ENCODE data around the gene HSPBP1. TPM values are rescaled to one million over a fixed set of nuclear protein-coding genes. Genes with fewer than 3 reads are reported as not detected.

HSPBP1 gene
- total RNA-seq, 1 experiment from 2014 or later = 63.0 TPM

DNA sequence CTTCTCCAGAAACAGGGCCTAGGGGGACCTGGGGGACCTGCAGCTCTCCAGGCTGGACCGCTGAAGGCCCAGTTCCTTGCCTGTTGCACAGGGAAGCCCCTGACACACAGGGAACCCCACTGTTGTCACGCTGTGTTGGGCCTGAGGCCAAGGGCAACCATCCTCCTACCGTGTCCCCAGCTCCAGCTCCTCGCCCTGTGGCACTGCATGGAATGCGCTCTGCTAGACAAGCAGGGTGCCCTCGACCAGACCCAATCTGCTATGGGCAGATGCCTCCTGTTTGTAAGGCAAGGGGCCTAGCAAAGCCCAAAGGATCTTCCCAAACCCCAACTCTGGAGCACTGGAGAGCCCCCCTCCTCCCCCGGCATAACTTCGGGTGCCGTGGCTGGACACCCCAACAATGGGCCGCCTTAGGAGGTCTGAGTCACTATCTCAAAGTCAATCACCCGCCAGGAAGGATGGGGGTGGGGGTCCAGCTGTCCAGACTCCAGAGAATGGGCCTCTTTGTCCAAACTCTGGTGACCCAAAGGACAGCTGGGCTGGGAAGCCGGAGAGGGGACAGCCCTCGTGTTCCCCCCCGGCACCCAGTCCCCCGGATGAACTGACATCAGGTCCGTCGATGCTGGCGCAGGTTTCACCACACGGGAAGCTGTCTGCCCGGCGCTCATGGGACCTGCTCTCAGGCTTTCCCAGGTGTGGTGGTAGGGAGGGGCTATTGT lies 7.6 kb upstream of the HSPBP1 start:
- Histone ChIP-seq H3K9me3 (ENCODE audit: control insufficient read depth in 1 of 2, insufficient read depth in 1 of 2, low read depth in 1 of 2, low read length in 2 of 2) (no peaks in the 10 kb centered on the region), H4K20me1 (ENCODE audit: insufficient read depth) (no peaks in the 10 kb centered on the region), H3K9ac (ENCODE audit: low read length) (no peak overlapping the region), H3K27me3 (ENCODE audit: insufficient read depth, low read length) (no peaks in the 10 kb centered on the region), H3K4me3 (replicated peaks in 1 of 2; ENCODE audit: low read depth in 1 of 2, low read length in 2 of 2) (no peak overlapping the region), H3K9me2 (ENCODE audit: insufficient read depth) (no peaks in the 10 kb centered on the region), H3K4me1 (ENCODE audit: control insufficient read depth in 1 of 2, insufficient read depth in 2 of 2, low read length in 2 of 2) (peaks cover 8 to 30% of the 10 kb centered on the region in 2 experiments; a peak in 3 of 4 replicates), H3K27ac (ENCODE audit: low read depth, low read length) (no peak overlapping the region), H3K4me2 (ENCODE audit: low read length) (no peak overlapping the region), H3K36me3 (ENCODE audit: control insufficient read depth in 1 of 2, insufficient read depth in 2 of 2, low read length in 2 of 2) (peaks cover 3 to 5% of the 10 kb centered on the region in 2 experiments; a peak in 2 of 4 replicates), H2AFZ (ENCODE audit: low read depth, low read length, poor library complexity, severe bottlenecking) (no peak overlapping the region), H3K79me2 (ENCODE audit: insufficient read depth, low read length) (peaks cover 7% of the 10 kb centered on the region; the same call in 1 of the 2 replicates)
- intact Hi-C loops (cut with micrococcal nuclease) = no loop called here
- ChIA-PET CTCF (interaction anchor here (1.7 kb wide), 1 partner anchor 14 kb away, joined by 6 read pairs; no protein-coding TSS in a partner anchor), POLR2A (no interaction called here), RAD21 (ENCODE audit: low non-redundant PET in 1 of 2, low total read pairs in 2 of 2, uncharacterized antibody in 2 of 2, unreplicated experiment in 2 of 2) (no interaction called here)
- no peak for DNase-seq (ENCODE audit: low read depth, low spot score)
- TSS peak; percentile 35 for BruUV-seq (replicated peaks)
- no peak for ATAC-seq
- TF ChIP-seq, protein P1, sequence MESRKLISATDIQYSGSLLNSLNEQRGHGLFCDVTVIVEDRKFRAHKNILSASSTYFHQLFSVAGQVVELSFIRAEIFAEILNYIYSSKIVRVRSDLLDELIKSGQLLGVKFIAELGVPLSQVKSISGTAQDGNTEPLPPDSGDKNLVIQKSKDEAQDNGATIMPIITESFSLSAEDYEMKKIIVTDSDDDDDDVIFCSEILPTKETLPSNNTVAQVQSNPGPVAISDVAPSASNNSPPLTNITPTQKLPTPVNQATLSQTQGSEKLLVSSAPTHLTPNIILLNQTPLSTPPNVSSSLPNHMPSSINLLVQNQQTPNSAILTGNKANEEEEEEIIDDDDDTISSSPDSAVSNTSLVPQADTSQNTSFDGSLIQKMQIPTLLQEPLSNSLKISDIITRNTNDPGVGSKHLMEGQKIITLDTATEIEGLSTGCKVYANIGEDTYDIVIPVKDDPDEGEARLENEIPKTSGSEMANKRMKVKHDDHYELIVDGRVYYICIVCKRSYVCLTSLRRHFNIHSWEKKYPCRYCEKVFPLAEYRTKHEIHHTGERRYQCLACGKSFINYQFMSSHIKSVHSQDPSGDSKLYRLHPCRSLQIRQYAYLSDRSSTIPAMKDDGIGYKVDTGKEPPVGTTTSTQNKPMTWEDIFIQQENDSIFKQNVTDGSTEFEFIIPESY (IDR thresholded peaks at IDR 0.05; ENCODE audit: extremely low read depth, insufficient replicate concordance, low read length) = no peak
- TF ChIP-seq SIN3A (IDR thresholded peaks at IDR 0.05; ENCODE audit: low read depth) (no peak), POLR2A (IDR thresholded peaks at IDR 0.05; ENCODE audit: borderline replicate concordance, extremely low read depth, insufficient read depth, insufficient read length) (no peak), JUND (IDR thresholded peaks at IDR 0.05) (no peak), ZFX (IDR thresholded peaks at IDR 0.05) (no peak), CEBPB (IDR thresholded peaks at IDR 0.05; ENCODE audit: low read depth) (no peak), ZNF274 (IDR thresholded peaks at IDR 0.05; ENCODE audit: low read depth, low read length) (no peak), EGR1 (IDR thresholded peaks at IDR 0.05; ENCODE audit: low read depth) (no peak), FOSL1 (IDR thresholded peaks at IDR 0.05; ENCODE audit: low read depth) (no peak), EZH2phosphoT487 (IDR thresholded peaks at IDR 0.05; ENCODE audit: borderline replicate concordance) (no peak), ELF1 (IDR thresholded peaks at IDR 0.05; ENCODE audit: borderline replicate concordance, low read depth) (no peak), YY1 (IDR thresholded peaks at IDR 0.05; ENCODE audit: extremely low read depth, insufficient replicate concordance, low read depth, low read length) (no peak), EZH2 (IDR thresholded peaks at IDR 0.05) (no peak), TCF7L2 (IDR thresholded peaks at IDR 0.05; ENCODE audit: borderline replicate concordance, extremely low read depth, insufficient read depth, insufficient read length) (no peak), RAD21 (IDR thresholded peaks at IDR 0.05; ENCODE audit: low read depth) (no peak)
- TF ChIP-seq, protein P2, sequence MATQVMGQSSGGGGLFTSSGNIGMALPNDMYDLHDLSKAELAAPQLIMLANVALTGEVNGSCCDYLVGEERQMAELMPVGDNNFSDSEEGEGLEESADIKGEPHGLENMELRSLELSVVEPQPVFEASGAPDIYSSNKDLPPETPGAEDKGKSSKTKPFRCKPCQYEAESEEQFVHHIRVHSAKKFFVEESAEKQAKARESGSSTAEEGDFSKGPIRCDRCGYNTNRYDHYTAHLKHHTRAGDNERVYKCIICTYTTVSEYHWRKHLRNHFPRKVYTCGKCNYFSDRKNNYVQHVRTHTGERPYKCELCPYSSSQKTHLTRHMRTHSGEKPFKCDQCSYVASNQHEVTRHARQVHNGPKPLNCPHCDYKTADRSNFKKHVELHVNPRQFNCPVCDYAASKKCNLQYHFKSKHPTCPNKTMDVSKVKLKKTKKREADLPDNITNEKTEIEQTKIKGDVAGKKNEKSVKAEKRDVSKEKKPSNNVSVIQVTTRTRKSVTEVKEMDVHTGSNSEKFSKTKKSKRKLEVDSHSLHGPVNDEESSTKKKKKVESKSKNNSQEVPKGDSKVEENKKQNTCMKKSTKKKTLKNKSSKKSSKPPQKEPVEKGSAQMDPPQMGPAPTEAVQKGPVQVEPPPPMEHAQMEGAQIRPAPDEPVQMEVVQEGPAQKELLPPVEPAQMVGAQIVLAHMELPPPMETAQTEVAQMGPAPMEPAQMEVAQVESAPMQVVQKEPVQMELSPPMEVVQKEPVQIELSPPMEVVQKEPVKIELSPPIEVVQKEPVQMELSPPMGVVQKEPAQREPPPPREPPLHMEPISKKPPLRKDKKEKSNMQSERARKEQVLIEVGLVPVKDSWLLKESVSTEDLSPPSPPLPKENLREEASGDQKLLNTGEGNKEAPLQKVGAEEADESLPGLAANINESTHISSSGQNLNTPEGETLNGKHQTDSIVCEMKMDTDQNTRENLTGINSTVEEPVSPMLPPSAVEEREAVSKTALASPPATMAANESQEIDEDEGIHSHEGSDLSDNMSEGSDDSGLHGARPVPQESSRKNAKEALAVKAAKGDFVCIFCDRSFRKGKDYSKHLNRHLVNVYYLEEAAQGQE (IDR thresholded peaks at IDR 0.05; ENCODE audit: low read depth) = no peak
- TF ChIP-seq, protein P3, sequence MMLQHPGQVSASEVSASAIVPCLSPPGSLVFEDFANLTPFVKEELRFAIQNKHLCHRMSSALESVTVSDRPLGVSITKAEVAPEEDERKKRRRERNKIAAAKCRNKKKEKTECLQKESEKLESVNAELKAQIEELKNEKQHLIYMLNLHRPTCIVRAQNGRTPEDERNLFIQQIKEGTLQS (IDR thresholded peaks at IDR 0.05) = no peak
